Effector memory CD4-positive, alpha-beta T cell (primary cell): Measurements from ENCODE around the gene RPL27.

ENCODE experiments used
- DNase-seq, 3 donors: peaks; one replicate each; pipeline ENCODE4 v3.0.0-alpha.2; 2020
- H3K27ac ChIP-seq: 2 replicates; pipeline ENCODE4 v1.7.0; 2013; ENCODE audit warnings: mild to moderate bottlenecking, low read length, moderate library complexity; ENCODE audit not compliant: insufficient read depth, poor library complexity, severe bottlenecking
- H3K27me3 ChIP-seq: replicated peaks from 2 replicates; pipeline ENCODE4 v1.7.0; 2013; ENCODE audit warnings: mild to moderate bottlenecking, low read length; ENCODE audit not compliant: insufficient read depth, control insufficient read depth, poor library complexity, severe bottlenecking
- H3K36me3 ChIP-seq: 2 replicates; pipeline ENCODE4 v1.7.0; 2013; ENCODE audit warnings: mild to moderate bottlenecking, low read length, moderate library complexity; ENCODE audit not compliant: control insufficient read depth, insufficient read depth
- H3K4me1 ChIP-seq: 2 replicates; pipeline ENCODE4 v1.7.0; 2013; ENCODE audit warnings: low read length, mild to moderate bottlenecking; ENCODE audit not compliant: control insufficient read depth, insufficient read depth, poor library complexity, severe bottlenecking
- H3K4me3 ChIP-seq: 2 replicates; pipeline ENCODE4 v1.7.0; 2013; ENCODE audit warnings: low read length, low read depth, mild to moderate bottlenecking; ENCODE audit not compliant: insufficient read depth, poor library complexity, severe bottlenecking
- H3K9me3 ChIP-seq: 2 replicates; pipeline ENCODE4 v1.7.0; 2013; ENCODE audit warnings: mild to moderate bottlenecking, low read length, moderate library complexity; ENCODE audit not compliant: control insufficient read depth

RPL27 gene

GRCh38 chr17:43020789-43021740, 22.8 kb downstream of the RPL27 start:
- H3K4me3 ChIP-seq, result peak overlapping the region; percentile 96
- H3K27ac ChIP-seq, result peak overlapping the region; percentile 61
- no peaks in the 10 kb centered on the region for H3K27me3 ChIP-seq
- no peaks in the 10 kb centered on the region for H3K9me3 ChIP-seq
- H3K4me1 ChIP-seq, result peaks cover 17% of the 10 kb centered on the region
- peak in 1 of 3 donors; percentile 17 for DNase-seq
- H3K36me3 ChIP-seq, result no peaks in the 10 kb centered on the region

DNA sequence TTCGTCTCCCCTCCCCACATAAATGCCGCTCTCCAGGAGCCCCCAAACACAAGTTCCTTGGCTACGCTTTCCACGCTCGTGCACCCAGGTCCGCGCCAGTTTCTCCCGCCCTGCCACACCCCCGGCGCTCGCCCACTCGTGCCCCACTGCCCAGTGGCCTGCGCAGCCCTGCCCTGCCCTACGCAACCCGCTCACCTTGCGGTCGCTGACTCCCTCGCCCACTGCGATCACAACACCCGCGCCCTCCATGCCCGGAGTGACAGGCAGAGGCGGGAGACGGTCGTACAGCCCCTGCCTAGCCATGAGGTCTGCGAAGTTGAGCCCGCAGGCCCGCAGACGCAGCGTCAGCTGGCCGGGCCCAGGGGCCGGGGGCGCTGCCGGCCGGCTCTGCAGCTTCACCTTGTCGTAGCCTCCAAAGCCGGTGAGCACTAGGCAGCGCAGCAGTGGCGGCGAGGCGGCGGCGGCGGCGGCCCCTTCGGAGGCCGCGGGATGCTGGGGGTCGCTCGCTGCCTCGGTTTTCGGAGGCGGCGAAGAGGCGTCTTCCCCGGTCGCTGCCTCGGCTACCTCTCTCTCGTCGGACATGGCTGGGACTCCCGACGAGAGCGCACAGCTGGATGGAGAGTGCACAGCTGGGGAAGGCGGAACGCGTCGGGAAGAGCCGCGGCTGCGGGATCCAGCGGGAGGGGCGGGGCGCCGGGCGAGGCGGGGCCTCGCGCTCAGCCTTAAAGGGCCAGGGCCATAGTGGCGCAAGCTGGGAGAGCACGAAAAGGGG, 23.7 kb downstream of the RPL27 start, which contains the start of gene VAT1:
VAT1 (minus strand) TSS at position 645 of the 772 bp plus-strand sequence; CDS start at position 582, 63 bp downstream.
- Histone ChIP-seq H3K27ac (peak within 1 kb of the TSS; percentile 61), H3K4me1 (peaks cover 17% of the 10 kb centered on the region), H3K36me3 (no peaks in the 10 kb centered on the region), H3K4me3 (peak within 1 kb of the TSS; percentile 96), H3K27me3 (no peaks in the 10 kb centered on the region), H3K9me3 (no peaks in the 10 kb centered on the region)
- DNase-seq, result peak; percentile 35 to 57 (median 46)

DNA sequence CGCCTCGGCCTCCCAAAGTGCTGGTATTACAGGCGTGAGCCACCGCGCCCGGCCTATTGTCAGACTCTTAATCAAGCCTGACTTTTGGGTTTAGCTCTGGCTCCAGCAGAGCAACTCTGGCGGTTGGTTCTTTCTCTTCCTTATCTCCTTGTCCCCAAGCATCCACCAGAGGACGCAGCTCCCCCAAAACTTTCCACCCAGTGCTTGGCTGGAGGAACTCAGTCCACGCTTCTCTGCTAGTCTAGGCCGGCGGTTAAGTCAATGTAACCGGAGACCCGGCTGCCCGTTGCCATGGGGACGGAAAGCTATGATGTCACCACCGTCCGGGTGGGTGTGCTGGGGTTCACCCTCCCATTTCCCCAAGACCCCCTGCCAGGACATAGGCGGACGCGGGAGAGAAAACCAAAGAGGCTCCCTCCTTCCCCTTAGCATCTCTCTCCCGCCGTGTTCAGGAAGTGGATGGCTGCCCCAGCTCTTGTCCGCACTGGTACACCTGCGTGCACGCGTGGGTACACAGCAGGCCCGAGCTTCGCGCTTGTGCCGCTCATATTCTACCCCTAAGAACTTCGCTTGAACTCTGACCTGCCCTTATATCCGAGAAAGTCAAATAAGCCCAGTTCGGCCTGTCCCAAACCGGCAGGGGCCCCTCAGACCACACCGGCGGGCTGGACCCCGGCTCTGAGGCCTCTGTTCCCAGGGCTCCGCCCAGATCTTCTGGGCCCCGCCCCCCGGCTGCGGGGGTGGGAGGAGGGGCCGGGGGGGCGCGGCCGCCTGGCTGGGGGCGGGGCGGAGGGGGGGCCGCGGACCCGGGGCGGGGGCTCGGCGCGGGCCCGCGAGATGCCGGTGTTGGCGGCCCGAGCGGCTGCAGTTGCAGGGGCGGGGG, 26.4 kb downstream of the RPL27 start, which contains the start of gene RND2:
RND2 (plus strand) TSS at position 825 of the 883 bp plus-strand sequence. CDS start 117 bp downstream, outside the sequence.
- Histone ChIP-seq H3K4me1 (peaks cover 9% of the 10 kb centered on the region), H3K27me3 (no peaks in the 10 kb centered on the region), H3K9me3 (no peaks in the 10 kb centered on the region), H3K36me3 (no peaks in the 10 kb centered on the region), H3K27ac (peak within 1 kb of the TSS; percentile 76), H3K4me3 (peak within 1 kb of the TSS; percentile 66)
- DNase-seq, result peak; percentile 71

DNA sequence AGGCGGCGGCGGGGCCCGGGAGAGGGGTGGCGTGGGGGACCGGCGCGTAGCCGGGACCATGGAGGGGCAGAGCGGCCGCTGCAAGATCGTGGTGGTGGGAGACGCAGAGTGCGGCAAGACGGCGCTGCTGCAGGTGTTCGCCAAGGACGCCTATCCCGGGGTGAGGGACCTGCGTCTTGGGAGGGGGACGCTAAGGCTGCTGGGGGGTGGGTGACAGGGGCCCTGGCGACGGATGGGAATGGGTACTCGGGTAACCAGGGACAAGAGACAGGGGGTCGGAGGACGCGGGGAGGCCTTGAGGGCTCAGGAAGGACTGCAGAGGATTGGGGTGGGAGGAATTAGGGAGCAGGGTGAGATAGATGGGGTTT, 27.1 kb downstream of the RPL27 start:
- Histone ChIP-seq H3K4me3 (peak overlapping the region; percentile 38), H3K27me3 (no peaks in the 10 kb centered on the region), H3K27ac (no peak overlapping the region), H3K4me1 (peaks cover 9% of the 10 kb centered on the region), H3K36me3 (no peaks in the 10 kb centered on the region), H3K9me3 (no peaks in the 10 kb centered on the region)
- no peak for DNase-seq

DNA sequence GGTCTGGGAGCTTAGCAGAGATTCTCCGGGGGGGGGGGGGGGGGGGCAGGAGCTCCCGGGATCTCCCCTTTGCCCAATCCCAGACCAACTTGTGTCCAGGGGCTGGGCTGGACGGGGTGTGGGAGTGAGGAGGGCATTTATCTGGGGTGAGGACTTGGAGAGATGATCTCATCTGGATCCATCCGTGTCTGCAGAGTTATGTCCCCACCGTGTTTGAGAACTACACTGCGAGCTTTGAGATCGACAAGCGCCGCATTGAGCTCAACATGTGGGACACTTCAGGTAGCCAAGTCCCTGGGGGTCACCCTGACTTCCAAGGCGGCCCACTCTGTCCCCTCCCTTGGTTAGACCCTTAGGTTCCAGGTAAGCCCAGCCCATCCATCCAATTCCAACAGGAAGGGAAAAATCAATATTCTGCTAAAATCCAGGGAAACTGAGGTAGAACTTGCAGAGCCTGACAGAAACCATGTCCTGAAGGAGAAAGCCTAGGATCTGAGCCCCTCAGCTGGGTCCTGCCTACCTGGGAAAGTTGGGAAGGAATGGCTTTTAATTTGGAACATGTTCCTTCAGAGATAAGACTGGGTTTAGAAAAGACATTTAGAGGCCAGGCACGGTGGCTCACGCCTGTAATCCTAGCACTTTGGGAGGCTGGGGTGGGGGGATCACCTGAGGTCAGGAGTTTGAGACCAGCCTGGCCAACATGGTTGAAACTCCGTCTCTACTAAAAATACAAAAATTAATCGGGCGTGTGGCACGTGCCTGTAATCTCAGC, 27.7 kb downstream of the RPL27 start:
- H3K27ac ChIP-seq, result no peak overlapping the region
- H3K4me3 ChIP-seq, result no peak overlapping the region
- no peaks in the 10 kb centered on the region for H3K9me3 ChIP-seq
- H3K27me3 ChIP-seq, result no peaks in the 10 kb centered on the region
- H3K36me3 ChIP-seq, result no peaks in the 10 kb centered on the region
- DNase-seq, result no peak
- peaks cover 9% of the 10 kb centered on the region for H3K4me1 ChIP-seq

- Histone ChIP-seq H3K36me3 (no peaks in the 10 kb centered on the region), H3K27ac (no peak overlapping the region), H3K4me3 (no peak overlapping the region), H3K27me3 (no peaks in the 10 kb centered on the region), H3K9me3 (no peaks in the 10 kb centered on the region), H3K4me1 (peaks cover 9% of the 10 kb centered on the region)
- no peak for DNase-seq
These were observed 28.4 kb downstream of the RPL27 start for GRCh38 chr17:43026595-43026994.

- Histone ChIP-seq H3K27ac (no peak overlapping the region), H3K36me3 (no peaks in the 10 kb centered on the region), H3K27me3 (no peaks in the 10 kb centered on the region), H3K9me3 (no peaks in the 10 kb centered on the region), H3K4me3 (no peak overlapping the region), H3K4me1 (peaks cover 9% of the 10 kb centered on the region)
- DNase-seq, result no peak
These were observed 29.1 kb downstream of the RPL27 start for GRCh38 chr17:43027091-43028032.

DNA sequence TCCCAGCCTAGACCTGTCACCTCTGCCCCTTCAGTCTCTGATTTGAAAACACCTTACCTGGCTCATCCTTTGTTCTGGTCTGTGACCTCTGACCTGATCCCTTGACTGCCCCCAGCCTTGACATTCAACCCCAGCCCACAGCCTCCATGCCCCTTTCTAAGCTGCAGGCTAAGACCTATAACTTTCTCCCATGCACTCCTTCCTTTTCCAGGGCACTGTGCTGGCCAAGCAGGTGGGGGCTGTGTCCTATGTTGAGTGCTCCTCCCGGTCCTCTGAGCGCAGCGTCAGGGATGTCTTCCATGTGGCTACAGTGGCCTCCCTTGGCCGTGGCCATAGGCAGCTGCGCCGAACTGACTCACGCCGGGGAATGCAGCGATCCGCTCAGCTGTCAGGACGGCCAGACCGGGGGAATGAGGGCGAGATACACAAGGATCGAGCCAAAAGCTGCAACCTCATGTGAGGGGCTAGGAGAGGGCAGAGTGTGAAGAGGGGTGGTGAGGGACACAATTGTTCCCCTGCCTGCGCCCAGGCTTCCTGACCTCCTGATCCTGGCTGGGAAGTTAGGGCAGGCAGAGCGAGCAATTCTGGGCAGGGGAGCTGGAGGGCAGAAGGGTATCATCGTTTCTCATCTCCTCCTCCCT, 30.1 kb downstream of the RPL27 start:
- no peak overlapping the region for H3K4me3 ChIP-seq
- H3K36me3 ChIP-seq, result no peaks in the 10 kb centered on the region
- H3K27me3 ChIP-seq, result no peaks in the 10 kb centered on the region
- DNase-seq, result no peak
- no peaks in the 10 kb centered on the region for H3K9me3 ChIP-seq
- H3K4me1 ChIP-seq, result peaks cover 9% of the 10 kb centered on the region
- H3K27ac ChIP-seq, result no peak overlapping the region
